GM10266 (cell line): ENCODE results near the gene NOC2L.

Experiments used
- DNase-seq: peaks from one replicate; pipeline ENCODE4 v3.0.0; 2012; ENCODE audit errors: extremely low spot score
- CTCF ChIP-seq: IDR thresholded peaks from 2 replicates; pipeline ENCODE4 v1.5.1; 2012; ENCODE audit warnings: mild to moderate bottlenecking, low read depth; ENCODE audit not compliant: control insufficient read depth, insufficient read depth; ENCODE audit errors: missing control alignments

Gene NOC2L

GRCh38 chr1:985126-985525, 26.1 kb upstream of the NOC2L start:
- DNase-seq, result no peak
- no peak for TF ChIP-seq CTCF

- DNase-seq, result no peak
Observed at GRCh38 chr1:984476-984814, 25.4 kb upstream of the NOC2L start.

GRCh38 chr1:983798-984475, 24.9 kb upstream of the NOC2L start:
- peak; percentile 88 for TF ChIP-seq CTCF
- DNase-seq, result peak; percentile 85

More at GRCh38 chr1:984476-984814, 25.4 kb upstream of the NOC2L start:
- TF ChIP-seq CTCF, result no peak

GRCh38 chr1:982765-983436, 23.8 kb upstream of the NOC2L start:
- no peak for TF ChIP-seq CTCF
- no peak for DNase-seq

- no peak for DNase-seq
- no peak for TF ChIP-seq CTCF
Observed at GRCh38 chr1:981955-982558, 23.0 kb upstream of the NOC2L start, which contains the start of gene PERM1. Gene PERM1, minus strand, starts transcription at chr1:982093. Its CDS starts 1,064 bp downstream, at chr1:981029.

GRCh38 chr1:981491-981954, 22.5 kb upstream of the NOC2L start:
- TF ChIP-seq CTCF, result no peak
- DNase-seq, result no peak
